Nephron progenitor cell (in vitro differentiated cells): Measurements from ENCODE around the gene HTT-AS.

Source experiments
- DNase-seq: peaks from one replicate; pipeline ENCODE4 v3.0.0; 2021
- H3K27ac Mint-ChIP-seq: 2 replicates; pipeline ENCODE4 v1.8.0; 2021; ENCODE audit warnings: mild to moderate bottlenecking, moderate library complexity, mixed read lengths
- H3K27me3 Mint-ChIP-seq: 2 replicates; pipeline ENCODE4 v1.8.0; 2021; ENCODE audit warnings: mild to moderate bottlenecking, low read depth, mixed read lengths; ENCODE audit not compliant: poor library complexity
- H3K36me3 Mint-ChIP-seq: 2 replicates; pipeline ENCODE4 v1.8.0; 2021; ENCODE audit warnings: low read depth, mixed read lengths
- H3K4me1 Mint-ChIP-seq: 2 replicates; pipeline ENCODE4 v1.8.0; 2021; ENCODE audit warnings: mixed read lengths
- H3K4me3 Mint-ChIP-seq: 2 replicates; pipeline ENCODE4 v1.8.0; 2021; ENCODE audit warnings: mild to moderate bottlenecking, moderate library complexity, mixed read lengths
- H3K9me3 Mint-ChIP-seq: 2 replicates; pipeline ENCODE4 v1.8.0; 2021; ENCODE audit warnings: mild to moderate bottlenecking, moderate library complexity, mixed read lengths
- CTCF ChIP-seq: fragments of 200-600 bp; sonication (generic); IDR thresholded peaks from 2 replicates; pipeline ENCODE4 v1.5.0; 2021; ENCODE audit warnings: antibody characterized with exemption

The HTT-AS gene

DNA sequence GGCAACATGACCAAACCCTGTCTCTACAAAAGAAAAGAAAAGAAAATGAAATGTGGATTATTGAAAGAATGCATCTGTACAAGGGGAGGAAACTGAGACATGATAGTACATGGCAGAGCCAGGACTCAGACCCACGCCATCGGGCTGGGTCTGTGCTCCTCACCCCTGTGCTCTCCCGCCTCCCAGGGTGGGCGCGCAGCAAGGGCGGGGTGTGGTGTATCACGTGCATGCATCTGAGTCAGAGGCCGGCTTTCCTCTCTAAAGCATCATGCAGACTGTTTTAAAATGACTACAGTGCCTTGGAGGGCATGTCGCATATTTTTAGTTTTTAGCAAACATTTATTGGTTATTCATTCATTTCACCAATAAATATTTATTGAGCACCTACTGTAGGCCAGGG lies 47.8 kb downstream of the HTT-AS start:
- Mint-ChIP-seq H3K27ac (no peak overlapping the region), H3K27me3 (peaks cover 8% of the 10 kb centered on the region), H3K36me3 (peaks cover 5% of the 10 kb centered on the region), H3K4me1 (peaks cover 10% of the 10 kb centered on the region), H3K9me3 (peaks cover 12% of the 10 kb centered on the region), H3K4me3 (no peak overlapping the region)
- TF ChIP-seq CTCF: no peak
- no peak for DNase-seq

- Mint-ChIP-seq H3K27ac (no peak overlapping the region), H3K4me3 (no peak overlapping the region), H3K9me3 (peaks cover 12% of the 10 kb centered on the region), H3K27me3 (peaks cover 8% of the 10 kb centered on the region), H3K36me3 (peaks cover 5% of the 10 kb centered on the region), H3K4me1 (peaks cover 4% of the 10 kb centered on the region)
- no peak for TF ChIP-seq CTCF
- DNase-seq: no peak
These were observed 48.5 kb downstream of the HTT-AS start for GRCh38 chr4:3025881-3026280.

- no peaks in the 10 kb centered on the region for H3K4me1 Mint-ChIP-seq
- peaks cover 12% of the 10 kb centered on the region for H3K9me3 Mint-ChIP-seq
- H3K4me3 Mint-ChIP-seq: no peak overlapping the region
- H3K36me3 Mint-ChIP-seq: peaks cover 5% of the 10 kb centered on the region
- no peak overlapping the region for H3K27ac Mint-ChIP-seq
- H3K27me3 Mint-ChIP-seq: peaks cover 15% of the 10 kb centered on the region
- no peak for DNase-seq
- no peak for TF ChIP-seq CTCF
These were observed 51.7 kb downstream of the HTT-AS start for GRCh38 chr4:3022651-3023050.

DNA sequence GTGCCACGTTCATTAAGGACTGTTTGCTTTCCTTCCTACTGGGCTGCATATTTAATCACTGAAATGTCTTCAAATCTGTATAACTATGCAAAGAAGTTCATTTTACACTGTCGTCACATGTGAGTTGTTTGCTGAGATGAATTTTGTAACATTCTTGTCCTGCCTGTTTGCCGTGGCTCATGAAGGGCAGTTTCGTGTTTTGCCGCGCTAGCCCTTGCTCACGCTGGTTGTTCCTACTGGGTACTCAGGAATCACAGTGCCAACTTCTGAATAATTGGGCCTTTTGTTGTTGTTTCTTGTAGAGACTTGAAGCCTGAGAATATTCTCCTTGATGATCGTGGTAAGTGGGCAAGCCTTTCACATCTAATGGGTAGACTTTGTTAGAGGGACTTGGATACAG lies 52.2 kb downstream of the HTT-AS start:
- Mint-ChIP-seq H3K27ac (no peak overlapping the region), H3K4me1 (no peaks in the 10 kb centered on the region)

GRCh38 chr4:3021627-3022026 lies 52.7 kb downstream of the HTT-AS start:
- H3K27me3 Mint-ChIP-seq: peaks cover 15% of the 10 kb centered on the region
- H3K4me1 Mint-ChIP-seq: no peaks in the 10 kb centered on the region
- TF ChIP-seq CTCF: no peak
- H3K9me3 Mint-ChIP-seq: peaks cover 12% of the 10 kb centered on the region
- H3K36me3 Mint-ChIP-seq: peaks cover 5% of the 10 kb centered on the region
- H3K4me3 Mint-ChIP-seq: no peak overlapping the region
- DNase-seq: no peak
- H3K27ac Mint-ChIP-seq: no peak overlapping the region

More for the DNA sequence above, 52.2 kb downstream of the HTT-AS start:
- DNase-seq: no peak
- H3K27me3 Mint-ChIP-seq: peaks cover 15% of the 10 kb centered on the region
- peaks cover 12% of the 10 kb centered on the region for H3K9me3 Mint-ChIP-seq
- H3K4me3 Mint-ChIP-seq: no peak overlapping the region
- TF ChIP-seq CTCF: no peak
- peaks cover 5% of the 10 kb centered on the region for H3K36me3 Mint-ChIP-seq

DNA sequence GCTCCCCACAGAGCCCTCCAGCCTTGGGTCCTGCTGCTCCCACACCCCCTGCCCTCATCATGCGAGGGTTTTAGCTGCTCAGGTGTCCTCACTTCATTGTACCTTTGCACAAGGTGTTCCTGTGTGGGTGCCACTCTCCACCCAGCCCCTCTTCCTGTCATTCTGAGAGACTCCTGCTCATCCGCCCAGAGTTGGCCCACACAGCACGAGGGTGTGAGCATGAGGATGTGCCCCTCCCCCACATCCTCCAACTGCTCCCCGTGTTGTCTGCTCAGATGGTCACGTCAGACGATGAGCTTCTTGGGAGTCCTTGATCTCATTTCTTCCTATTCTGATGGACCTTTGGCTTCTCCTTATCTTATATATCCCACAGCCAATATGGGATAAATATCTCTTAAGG lies 53.2 kb downstream of the HTT-AS start:
- Mint-ChIP-seq H3K9me3 (peaks cover 12% of the 10 kb centered on the region), H3K4me1 (no peaks in the 10 kb centered on the region), H3K4me3 (no peak overlapping the region), H3K27me3 (peaks cover 15% of the 10 kb centered on the region), H3K36me3 (peaks cover 5% of the 10 kb centered on the region), H3K27ac (no peak overlapping the region)
- no peak for TF ChIP-seq CTCF
- no peak for DNase-seq
